Measurements from ENCODE around the gene CARM1. TPM values are rescaled to one million over a fixed set of nuclear protein-coding genes. Genes with fewer than 3 reads are reported as not detected.

The CARM1 gene
- total RNA-seq, 1 experiment from 2014 or later = 103 TPM

DNA sequence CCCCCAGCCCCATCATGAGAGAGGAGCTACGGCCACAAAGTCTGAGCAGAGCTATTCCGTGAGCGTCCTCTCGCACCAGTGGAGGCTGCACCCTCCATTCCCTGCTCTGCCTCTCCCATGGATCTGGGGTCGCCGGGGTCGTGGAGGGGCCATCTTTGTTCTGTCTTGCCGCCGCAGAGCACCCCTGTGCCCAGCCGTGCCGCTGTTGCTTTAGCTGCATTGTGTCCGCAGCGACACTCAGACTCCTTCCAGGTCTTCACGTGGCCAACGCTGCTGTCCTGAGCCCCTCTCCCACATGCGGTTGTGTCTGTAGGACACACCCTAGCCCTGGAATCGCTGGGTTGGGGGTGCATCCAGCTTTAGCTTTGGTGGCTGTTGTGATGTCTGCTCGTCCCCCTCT, 41.3 kb downstream of the CARM1 start:
- Histone ChIP-seq H4K20me1 (ENCODE audit: insufficient read depth) (no peaks in the 10 kb centered on the region), H3K79me2 (ENCODE audit: insufficient read depth, low read length) (no peaks in the 10 kb centered on the region; the same call in 1 of the 2 replicates), H3K9ac (ENCODE audit: low read length) (no peak overlapping the region), H3K27me3 (ENCODE audit: insufficient read depth, low read length) (no peaks in the 10 kb centered on the region), H3K4me1 (ENCODE audit: control insufficient read depth in 1 of 2, insufficient read depth in 2 of 2, low read length in 2 of 2) (peaks cover 0 to 14% of the 10 kb centered on the region in 2 experiments; a peak in 2 of 4 replicates), H3K27ac (ENCODE audit: low read depth, low read length) (no peak overlapping the region), H3K4me2 (ENCODE audit: low read length) (no peak overlapping the region), H3K4me3 (replicated peaks in 1 of 2; ENCODE audit: low read depth in 1 of 2, low read length in 2 of 2) (no peak overlapping the region), H3K9me3 (ENCODE audit: control insufficient read depth in 1 of 2, insufficient read depth in 1 of 2, low read depth in 1 of 2, low read length in 2 of 2) (no peaks in the 10 kb centered on the region), H3K9me2 (ENCODE audit: insufficient read depth) (no peaks in the 10 kb centered on the region), H3K36me3 (ENCODE audit: control insufficient read depth in 1 of 2, insufficient read depth in 2 of 2, low read length in 2 of 2) (peaks cover 25 to 26% of the 10 kb centered on the region in 2 experiments), H2AFZ (ENCODE audit: low read depth, low read length, poor library complexity, severe bottlenecking) (no peak overlapping the region)
- ChIA-PET RAD21 (ENCODE audit: low non-redundant PET in 1 of 2, low total read pairs in 2 of 2, uncharacterized antibody in 2 of 2, unreplicated experiment in 2 of 2) (interaction anchor here in 1 of 2 experiments (0.6 kb wide), 1 partner anchor 182 kb away, joined by 3 read pairs; no protein-coding TSS in a partner anchor), POLR2A (no interaction called here), CTCF (no interaction called here)
- no peak for ATAC-seq
- no TSS peak for BruUV-seq (replicated peaks)
- intact Hi-C loops (cut with micrococcal nuclease) = no loop called here
- no peak for DNase-seq (ENCODE audit: low read depth, low spot score)
- TF ChIP-seq SP1 (IDR thresholded peaks at IDR 0.05; ENCODE audit: low read depth) (no peak), RAD21 (IDR thresholded peaks at IDR 0.05; ENCODE audit: low read depth) (no peak), EZH2 (IDR thresholded peaks at IDR 0.05) (no peak), POLR2AphosphoS5 (IDR thresholded peaks at IDR 0.05; ENCODE audit: low read depth, low read length) (no peak), ELF1 (IDR thresholded peaks at IDR 0.05; ENCODE audit: borderline replicate concordance, low read depth) (no peak), CBX3 (IDR thresholded peaks at IDR 0.05; ENCODE audit: low read depth) (no peak), POLR2A (IDR thresholded peaks at IDR 0.05; ENCODE audit: borderline replicate concordance, extremely low read depth, insufficient read depth, insufficient read length) (no peak), ZNF274 (IDR thresholded peaks at IDR 0.05; ENCODE audit: low read depth, low read length) (no peak), SIN3A (IDR thresholded peaks at IDR 0.05; ENCODE audit: low read depth) (no peak), EGR1 (IDR thresholded peaks at IDR 0.05; ENCODE audit: low read depth) (no peak), FOSL1 (IDR thresholded peaks at IDR 0.05; ENCODE audit: low read depth) (no peak), SRF (IDR thresholded peaks at IDR 0.05; ENCODE audit: low read depth) (no peak)
- TF ChIP-seq, protein P1, sequence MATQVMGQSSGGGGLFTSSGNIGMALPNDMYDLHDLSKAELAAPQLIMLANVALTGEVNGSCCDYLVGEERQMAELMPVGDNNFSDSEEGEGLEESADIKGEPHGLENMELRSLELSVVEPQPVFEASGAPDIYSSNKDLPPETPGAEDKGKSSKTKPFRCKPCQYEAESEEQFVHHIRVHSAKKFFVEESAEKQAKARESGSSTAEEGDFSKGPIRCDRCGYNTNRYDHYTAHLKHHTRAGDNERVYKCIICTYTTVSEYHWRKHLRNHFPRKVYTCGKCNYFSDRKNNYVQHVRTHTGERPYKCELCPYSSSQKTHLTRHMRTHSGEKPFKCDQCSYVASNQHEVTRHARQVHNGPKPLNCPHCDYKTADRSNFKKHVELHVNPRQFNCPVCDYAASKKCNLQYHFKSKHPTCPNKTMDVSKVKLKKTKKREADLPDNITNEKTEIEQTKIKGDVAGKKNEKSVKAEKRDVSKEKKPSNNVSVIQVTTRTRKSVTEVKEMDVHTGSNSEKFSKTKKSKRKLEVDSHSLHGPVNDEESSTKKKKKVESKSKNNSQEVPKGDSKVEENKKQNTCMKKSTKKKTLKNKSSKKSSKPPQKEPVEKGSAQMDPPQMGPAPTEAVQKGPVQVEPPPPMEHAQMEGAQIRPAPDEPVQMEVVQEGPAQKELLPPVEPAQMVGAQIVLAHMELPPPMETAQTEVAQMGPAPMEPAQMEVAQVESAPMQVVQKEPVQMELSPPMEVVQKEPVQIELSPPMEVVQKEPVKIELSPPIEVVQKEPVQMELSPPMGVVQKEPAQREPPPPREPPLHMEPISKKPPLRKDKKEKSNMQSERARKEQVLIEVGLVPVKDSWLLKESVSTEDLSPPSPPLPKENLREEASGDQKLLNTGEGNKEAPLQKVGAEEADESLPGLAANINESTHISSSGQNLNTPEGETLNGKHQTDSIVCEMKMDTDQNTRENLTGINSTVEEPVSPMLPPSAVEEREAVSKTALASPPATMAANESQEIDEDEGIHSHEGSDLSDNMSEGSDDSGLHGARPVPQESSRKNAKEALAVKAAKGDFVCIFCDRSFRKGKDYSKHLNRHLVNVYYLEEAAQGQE (IDR thresholded peaks at IDR 0.05; ENCODE audit: low read depth) = no peak
- TF ChIP-seq, protein P2, sequence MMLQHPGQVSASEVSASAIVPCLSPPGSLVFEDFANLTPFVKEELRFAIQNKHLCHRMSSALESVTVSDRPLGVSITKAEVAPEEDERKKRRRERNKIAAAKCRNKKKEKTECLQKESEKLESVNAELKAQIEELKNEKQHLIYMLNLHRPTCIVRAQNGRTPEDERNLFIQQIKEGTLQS (IDR thresholded peaks at IDR 0.05) = no peak
- TF ChIP-seq, protein P3, sequence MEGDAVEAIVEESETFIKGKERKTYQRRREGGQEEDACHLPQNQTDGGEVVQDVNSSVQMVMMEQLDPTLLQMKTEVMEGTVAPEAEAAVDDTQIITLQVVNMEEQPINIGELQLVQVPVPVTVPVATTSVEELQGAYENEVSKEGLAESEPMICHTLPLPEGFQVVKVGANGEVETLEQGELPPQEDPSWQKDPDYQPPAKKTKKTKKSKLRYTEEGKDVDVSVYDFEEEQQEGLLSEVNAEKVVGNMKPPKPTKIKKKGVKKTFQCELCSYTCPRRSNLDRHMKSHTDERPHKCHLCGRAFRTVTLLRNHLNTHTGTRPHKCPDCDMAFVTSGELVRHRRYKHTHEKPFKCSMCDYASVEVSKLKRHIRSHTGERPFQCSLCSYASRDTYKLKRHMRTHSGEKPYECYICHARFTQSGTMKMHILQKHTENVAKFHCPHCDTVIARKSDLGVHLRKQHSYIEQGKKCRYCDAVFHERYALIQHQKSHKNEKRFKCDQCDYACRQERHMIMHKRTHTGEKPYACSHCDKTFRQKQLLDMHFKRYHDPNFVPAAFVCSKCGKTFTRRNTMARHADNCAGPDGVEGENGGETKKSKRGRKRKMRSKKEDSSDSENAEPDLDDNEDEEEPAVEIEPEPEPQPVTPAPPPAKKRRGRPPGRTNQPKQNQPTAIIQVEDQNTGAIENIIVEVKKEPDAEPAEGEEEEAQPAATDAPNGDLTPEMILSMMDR (IDR thresholded peaks at IDR 0.05 in 2 of 3, conservative IDR thresholded peaks at IDR 0.05 in 1 of 3; ENCODE audit: borderline replicate concordance in 1 of 3, insufficient read depth in 1 of 3, low read depth in 2 of 3, low read length in 2 of 3) = no peak
- TF ChIP-seq, protein P4, sequence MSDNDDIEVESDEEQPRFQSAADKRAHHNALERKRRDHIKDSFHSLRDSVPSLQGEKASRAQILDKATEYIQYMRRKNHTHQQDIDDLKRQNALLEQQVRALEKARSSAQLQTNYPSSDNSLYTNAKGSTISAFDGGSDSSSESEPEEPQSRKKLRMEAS (IDR thresholded peaks at IDR 0.05) = no peak
- TF ChIP-seq, protein P5, sequence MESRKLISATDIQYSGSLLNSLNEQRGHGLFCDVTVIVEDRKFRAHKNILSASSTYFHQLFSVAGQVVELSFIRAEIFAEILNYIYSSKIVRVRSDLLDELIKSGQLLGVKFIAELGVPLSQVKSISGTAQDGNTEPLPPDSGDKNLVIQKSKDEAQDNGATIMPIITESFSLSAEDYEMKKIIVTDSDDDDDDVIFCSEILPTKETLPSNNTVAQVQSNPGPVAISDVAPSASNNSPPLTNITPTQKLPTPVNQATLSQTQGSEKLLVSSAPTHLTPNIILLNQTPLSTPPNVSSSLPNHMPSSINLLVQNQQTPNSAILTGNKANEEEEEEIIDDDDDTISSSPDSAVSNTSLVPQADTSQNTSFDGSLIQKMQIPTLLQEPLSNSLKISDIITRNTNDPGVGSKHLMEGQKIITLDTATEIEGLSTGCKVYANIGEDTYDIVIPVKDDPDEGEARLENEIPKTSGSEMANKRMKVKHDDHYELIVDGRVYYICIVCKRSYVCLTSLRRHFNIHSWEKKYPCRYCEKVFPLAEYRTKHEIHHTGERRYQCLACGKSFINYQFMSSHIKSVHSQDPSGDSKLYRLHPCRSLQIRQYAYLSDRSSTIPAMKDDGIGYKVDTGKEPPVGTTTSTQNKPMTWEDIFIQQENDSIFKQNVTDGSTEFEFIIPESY (IDR thresholded peaks at IDR 0.05; ENCODE audit: extremely low read depth, insufficient replicate concordance, low read length) = no peak
